Bronchial epithelial cell (primary cell): ENCODE measurements around the gene PRR29. TPM values are rescaled to one million over a fixed set of nuclear protein-coding genes. Genes with fewer than 3 reads are reported as not detected.
A peak's percentile ranks its signal among the peaks of the same experiment; 100 is the strongest.

Experiments used
- DNase-seq: peaks from one replicate; pipeline ENCODE4 v3.0.0-alpha.2; 2010; ENCODE audit warnings: low read depth
- FAIRE-seq: peaks from 2 replicates; lab custom pipeline; 2011; peaks lifted over from hg19 to GRCh38; lab: Jason Lieb, UNC
- H3K27me3 ChIP-seq: 2 replicates; pipeline ENCODE4 v1.5.1; 2011; ENCODE audit warnings: low read length; ENCODE audit not compliant: control insufficient read depth, insufficient read depth
- H3K36me3 ChIP-seq: 2 replicates; pipeline ENCODE4 v1.5.1; 2011; ENCODE audit warnings: low read length; ENCODE audit not compliant: control insufficient read depth, insufficient read depth
- H3K4me3 ChIP-seq: 2 replicates; pipeline ENCODE4 v1.5.1; 2011; ENCODE audit warnings: mild to moderate bottlenecking, low read depth, low read length, control low read depth
- total RNA-seq: library from RNA; depleted of rRNA; stranded (reverse); fragments of >200 nt; gene quantifications from 2 replicates; pipeline ENCODE4 v1.2.1, GENCODE V29; 2014
- TF ChIP-seq, protein P1 (sequence below): IDR thresholded peaks from 2 replicates; pipeline ENCODE4 v1.5.1; 2011; ENCODE audit warnings: mild to moderate bottlenecking, moderate library complexity, low read length, control low read depth, inconsistent platforms; ENCODE audit not compliant: insufficient read depth, severe bottlenecking

Gene PRR29
- total RNA-seq, 1 donor from 2014 or later: not detected

DNA sequence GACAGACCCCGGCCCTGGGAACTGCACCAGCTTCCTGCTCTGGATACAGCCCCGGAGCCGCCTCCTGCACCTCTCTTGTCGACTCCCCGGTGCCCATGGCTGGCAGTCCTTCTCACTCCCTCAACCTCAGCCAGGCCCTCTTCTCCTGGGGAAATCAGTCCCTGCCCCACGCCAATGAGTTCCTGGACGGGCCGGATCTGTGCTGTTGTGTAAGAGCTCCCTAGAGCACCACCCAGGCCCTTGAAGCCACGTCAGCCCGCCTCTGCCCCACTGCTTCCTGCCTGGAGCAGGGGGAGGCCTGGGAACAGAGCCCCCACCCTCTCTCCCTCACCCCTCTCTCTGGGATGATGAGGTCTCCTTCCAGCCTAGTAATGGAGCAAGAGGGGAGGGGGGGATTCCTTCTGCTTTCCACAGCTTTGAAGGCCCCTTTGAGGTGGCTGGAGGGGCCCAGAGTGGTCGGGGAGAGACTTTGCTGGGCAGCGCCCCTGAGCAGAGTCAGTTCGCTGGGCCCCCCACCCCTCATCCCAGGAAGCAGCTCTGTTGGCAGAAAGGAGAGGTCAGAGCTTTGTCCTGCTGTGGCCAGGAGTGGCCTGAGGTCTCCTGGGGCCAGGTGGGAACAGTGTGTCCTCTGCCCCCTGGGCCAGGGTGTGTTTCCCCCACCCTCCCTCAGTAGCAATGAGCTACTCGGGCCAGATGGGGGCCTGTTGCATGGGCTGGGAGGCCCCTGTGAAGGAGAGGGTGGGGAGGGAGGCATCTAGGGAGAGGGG lies 3.8 kb downstream of the PRR29 start:
- TF ChIP-seq, protein P1, sequence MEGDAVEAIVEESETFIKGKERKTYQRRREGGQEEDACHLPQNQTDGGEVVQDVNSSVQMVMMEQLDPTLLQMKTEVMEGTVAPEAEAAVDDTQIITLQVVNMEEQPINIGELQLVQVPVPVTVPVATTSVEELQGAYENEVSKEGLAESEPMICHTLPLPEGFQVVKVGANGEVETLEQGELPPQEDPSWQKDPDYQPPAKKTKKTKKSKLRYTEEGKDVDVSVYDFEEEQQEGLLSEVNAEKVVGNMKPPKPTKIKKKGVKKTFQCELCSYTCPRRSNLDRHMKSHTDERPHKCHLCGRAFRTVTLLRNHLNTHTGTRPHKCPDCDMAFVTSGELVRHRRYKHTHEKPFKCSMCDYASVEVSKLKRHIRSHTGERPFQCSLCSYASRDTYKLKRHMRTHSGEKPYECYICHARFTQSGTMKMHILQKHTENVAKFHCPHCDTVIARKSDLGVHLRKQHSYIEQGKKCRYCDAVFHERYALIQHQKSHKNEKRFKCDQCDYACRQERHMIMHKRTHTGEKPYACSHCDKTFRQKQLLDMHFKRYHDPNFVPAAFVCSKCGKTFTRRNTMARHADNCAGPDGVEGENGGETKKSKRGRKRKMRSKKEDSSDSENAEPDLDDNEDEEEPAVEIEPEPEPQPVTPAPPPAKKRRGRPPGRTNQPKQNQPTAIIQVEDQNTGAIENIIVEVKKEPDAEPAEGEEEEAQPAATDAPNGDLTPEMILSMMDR: no peak
- H3K27me3 ChIP-seq: peaks cover 5% of the 10 kb centered on the region
- FAIRE-seq: no peak
- H3K4me3 ChIP-seq: no peak overlapping the region
- no peaks in the 10 kb centered on the region for H3K36me3 ChIP-seq
- DNase-seq: peak; percentile 44

DNA sequence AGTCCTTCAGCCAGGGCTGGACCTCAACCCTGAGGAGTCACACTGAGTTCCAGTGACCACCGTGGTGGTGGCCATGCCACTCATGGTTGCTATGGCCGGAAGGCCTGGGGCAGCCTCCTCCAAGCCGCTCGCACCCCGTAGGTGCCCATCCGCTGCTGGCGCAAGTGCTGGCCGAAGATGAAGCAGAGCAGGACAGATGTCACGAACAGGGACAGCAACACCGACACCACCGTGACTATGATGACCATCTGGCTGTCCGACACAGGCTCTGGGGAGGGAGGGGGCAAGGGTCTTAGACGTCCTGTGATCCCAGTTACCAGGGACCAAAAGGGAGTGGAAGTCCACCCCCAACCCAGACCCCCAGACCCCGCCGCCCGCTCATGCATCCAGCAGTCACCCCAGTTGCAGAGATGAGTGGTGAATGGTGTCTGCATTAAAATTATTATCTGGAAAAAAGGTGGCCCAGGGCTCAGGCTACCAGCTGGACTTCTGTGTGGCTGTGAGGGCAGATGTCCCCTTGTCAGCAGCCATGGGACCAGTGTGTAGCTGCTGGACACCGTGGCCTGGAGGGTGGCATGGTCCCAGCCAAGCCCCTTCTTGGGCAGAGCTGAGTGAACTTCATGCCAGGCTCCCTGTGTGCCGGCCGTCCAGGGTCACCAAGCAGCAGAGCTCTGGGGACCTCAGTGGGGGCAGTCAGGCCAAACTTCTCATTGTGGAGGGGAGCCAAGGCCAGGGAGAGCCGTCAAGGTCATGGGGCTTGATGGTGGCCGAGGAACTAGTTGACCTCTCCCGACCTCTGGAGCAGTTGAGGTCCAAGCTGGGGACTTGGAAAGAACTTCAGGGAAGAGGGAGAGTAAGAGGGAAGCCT lies 4.7 kb downstream of the PRR29 start:
- Histone ChIP-seq H3K36me3 (no peaks in the 10 kb centered on the region), H3K27me3 (no peaks in the 10 kb centered on the region), H3K4me3 (no peak overlapping the region)
- TF ChIP-seq, protein P1: no peak
- no peak for FAIRE-seq
- no peak for DNase-seq

DNA sequence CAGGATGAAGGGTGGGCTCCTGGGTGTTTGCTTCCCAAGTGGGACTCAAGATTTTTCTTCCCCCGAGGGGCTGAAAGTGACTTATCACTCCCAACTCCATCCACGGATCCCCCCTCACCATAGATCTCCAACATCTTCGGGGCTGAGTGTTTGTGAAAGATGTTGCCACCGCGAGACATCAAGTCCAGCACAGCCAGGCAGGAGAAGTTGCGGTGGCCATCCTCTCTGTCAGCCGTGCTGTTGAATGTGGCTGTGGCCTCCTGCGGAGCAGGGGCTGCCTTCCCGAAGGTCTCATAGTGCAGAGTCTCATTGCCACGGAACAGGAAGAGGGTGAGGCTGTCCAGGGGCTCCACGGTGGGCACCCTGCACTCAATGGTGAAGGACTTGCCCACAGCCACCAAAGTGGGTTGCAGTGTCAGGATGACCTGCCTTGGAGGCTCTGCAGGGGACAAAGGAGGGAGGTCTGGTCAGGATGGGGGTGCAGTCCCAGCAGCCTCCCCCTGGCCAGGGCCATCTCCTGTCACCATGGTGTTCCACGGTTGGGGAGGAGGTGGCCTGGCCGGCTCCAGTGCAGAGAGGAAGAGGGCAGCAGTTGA lies 5.5 kb downstream of the PRR29 start:
- TF ChIP-seq, protein P1: no peak

DNA sequence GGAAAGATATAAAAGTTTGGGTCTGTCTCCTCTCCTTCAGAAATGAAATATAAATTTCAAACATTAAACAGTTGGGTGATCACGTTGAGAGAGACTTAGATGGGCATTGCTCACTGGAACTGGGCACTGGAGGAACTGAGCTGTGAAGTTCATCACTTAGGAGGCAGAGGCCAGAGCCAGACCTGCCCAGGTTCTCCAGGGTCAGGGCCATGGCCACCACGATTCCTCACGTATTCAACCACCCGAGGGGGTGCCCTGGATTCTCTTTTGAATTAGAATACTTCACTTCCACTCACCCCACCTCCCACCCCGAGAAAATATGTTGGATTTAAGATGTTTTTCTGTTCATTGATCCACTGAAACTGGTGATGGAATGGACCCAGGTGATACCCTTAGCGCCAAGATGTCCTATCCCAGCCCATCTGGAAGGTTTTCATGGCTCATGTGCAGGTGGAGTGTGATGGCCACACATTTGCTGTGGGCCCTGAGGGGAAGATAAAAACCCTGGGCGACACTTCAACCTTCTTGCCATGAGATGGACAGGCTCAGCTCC lies 6.1 kb downstream of the PRR29 start:
- TF ChIP-seq, protein P1: no peak
- H3K27me3 ChIP-seq: no peaks in the 10 kb centered on the region
- H3K36me3 ChIP-seq: no peaks in the 10 kb centered on the region
- H3K4me3 ChIP-seq: no peak overlapping the region
- DNase-seq (no peak), FAIRE-seq (no peak)

More for the DNA sequence above, 5.5 kb downstream of the PRR29 start:
- no peaks in the 10 kb centered on the region for H3K36me3 ChIP-seq
- no peak overlapping the region for H3K4me3 ChIP-seq
- no peak for FAIRE-seq
- no peaks in the 10 kb centered on the region for H3K27me3 ChIP-seq
- no peak for DNase-seq

DNA sequence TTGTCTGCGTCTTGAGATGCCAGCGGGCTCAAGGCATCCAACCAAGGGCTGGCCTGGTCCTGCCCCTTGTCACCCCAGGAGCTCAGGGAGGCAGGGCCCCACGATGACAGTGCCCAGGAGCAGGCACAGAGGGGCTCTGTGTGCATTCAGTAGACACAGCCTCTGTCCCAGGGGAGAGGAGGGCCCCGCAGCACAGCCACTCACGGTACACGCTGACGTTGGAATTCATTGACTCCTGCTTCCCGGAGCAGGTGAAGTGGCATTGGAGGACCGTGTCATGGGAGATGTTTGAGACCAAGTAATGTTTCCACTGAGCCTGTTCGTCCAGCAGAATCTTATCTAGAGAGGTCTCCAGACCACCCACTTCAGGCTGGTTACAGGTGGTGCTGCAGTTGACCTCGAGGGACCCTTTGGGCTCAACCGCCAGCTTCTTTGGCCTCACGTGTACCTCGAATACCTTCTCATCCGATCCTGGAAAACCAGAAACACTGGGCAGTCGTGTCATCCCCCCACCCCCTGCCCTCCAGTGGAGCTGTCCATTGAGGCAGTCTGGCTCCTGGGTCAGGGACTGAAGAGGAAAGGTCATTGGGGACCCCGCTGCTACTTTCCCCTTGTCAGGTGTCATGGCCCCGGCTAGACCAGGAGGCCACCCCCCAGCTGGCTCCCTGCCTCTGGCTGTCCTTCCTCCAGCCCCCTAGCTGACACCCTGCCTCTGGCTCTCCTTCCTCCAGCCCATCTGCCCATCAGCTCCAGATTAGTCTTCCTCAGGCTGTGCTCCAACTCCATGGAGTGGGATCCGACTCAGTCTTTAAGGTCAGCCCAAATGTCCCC lies 7.0 kb downstream of the PRR29 start:
- DNase-seq: no peak
- no peak overlapping the region for H3K4me3 ChIP-seq
- no peaks in the 10 kb centered on the region for H3K36me3 ChIP-seq
- H3K27me3 ChIP-seq: no peaks in the 10 kb centered on the region
- TF ChIP-seq, protein P1: no peak
- FAIRE-seq: no peak
